Suprapubic skin (tissue), 4 donors: ENCODE results near the gene SHROOM2.

Source experiments
- EP300 ChIP-seq: sonication (generic); formaldehyde crosslinking; IDR thresholded peaks from one replicate; pipeline ENCODE4 v1.6.1; 2017; ENCODE audit warnings: antibody characterized with exemption
- POLR2AphosphoS5 ChIP-seq, 3 donors: sonication (generic); formaldehyde crosslinking; IDR thresholded peaks; one replicate each; pipeline ENCODE4 v1.6.1; 2017; ENCODE audit warnings: antibody characterized with exemption in 3 of 3
- TF ChIP-seq, protein P1 (sequence below), 2 donors: fragments of 200-600 bp in 1 of 2; fragments of 450-650 bp in 1 of 2; sonication (generic) in 1 of 2; IDR thresholded peaks; one replicate each; pipeline ENCODE4 v1.5.1; 2016 to 2019; ENCODE audit warnings: antibody characterized with exemption in 2 of 2, mild to moderate bottlenecking in 1 of 2, moderate library complexity in 1 of 2

DNA sequence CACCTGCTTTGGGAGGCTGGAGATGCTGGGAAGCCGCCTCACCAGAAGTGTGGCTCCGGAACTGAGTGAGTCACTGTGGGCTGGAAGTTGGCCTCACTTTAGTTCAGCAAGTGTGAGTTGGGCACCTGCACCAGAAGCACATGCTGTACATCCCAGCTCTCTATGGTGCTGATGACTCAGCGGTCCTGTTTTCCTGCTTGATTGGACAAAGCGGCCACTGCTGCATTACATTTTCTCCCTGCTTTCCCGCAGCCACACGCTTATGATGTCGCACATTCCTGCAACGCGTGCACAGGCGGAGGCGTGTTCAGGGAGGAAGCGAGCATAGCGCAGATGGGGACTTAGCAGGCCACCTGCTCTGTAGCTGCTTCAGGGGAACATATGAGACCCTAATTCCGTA lies 154.2 kb downstream of the SHROOM2 start:
- TF ChIP-seq POLR2AphosphoS5 (IDR thresholded peaks at IDR 0.05) = no peak
- TF ChIP-seq, protein P1, sequence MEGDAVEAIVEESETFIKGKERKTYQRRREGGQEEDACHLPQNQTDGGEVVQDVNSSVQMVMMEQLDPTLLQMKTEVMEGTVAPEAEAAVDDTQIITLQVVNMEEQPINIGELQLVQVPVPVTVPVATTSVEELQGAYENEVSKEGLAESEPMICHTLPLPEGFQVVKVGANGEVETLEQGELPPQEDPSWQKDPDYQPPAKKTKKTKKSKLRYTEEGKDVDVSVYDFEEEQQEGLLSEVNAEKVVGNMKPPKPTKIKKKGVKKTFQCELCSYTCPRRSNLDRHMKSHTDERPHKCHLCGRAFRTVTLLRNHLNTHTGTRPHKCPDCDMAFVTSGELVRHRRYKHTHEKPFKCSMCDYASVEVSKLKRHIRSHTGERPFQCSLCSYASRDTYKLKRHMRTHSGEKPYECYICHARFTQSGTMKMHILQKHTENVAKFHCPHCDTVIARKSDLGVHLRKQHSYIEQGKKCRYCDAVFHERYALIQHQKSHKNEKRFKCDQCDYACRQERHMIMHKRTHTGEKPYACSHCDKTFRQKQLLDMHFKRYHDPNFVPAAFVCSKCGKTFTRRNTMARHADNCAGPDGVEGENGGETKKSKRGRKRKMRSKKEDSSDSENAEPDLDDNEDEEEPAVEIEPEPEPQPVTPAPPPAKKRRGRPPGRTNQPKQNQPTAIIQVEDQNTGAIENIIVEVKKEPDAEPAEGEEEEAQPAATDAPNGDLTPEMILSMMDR (IDR thresholded peaks at IDR 0.05) = no peak
- TF ChIP-seq EP300 = no peak
